ENCODE results near the gene TJP2. TPM values are rescaled to one million over a fixed set of nuclear protein-coding genes. Genes with fewer than 3 reads are reported as not detected.

TJP2 gene
- total RNA-seq, 1 donor from 2014 or later, result 35.5 TPM

DNA sequence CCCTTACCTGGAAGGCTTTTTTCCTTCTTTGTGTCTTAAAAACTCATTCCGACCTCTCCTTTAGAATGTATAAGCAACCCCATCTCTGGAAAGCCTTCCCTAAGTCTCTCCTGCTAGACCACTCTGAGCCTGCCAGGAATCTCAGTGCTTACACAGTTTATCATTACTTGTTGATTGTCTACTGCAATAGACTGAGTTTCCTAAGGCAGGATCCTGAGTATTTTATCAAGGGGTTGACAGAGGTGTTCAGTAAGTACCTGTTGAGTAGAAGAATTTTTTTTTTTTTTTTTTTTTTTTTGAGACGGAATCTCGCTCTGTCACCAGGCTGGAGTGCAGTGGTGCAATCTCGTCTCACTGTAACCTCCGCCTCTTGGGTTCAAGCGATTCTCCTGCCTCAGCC lies 2.6 kb upstream of the TJP2 start:
- Histone ChIP-seq H4K20me1 (ENCODE audit: low read depth) (no peaks in the 10 kb centered on the region), H3K4me3 (no peak overlapping the region), H3K79me2 (ENCODE audit: low read depth) (no peaks in the 10 kb centered on the region), H3K27me3 (peaks cover 32% of the 10 kb centered on the region), H3K9ac (no peak overlapping the region), H3K27ac (no peak overlapping the region), H3F3A (ENCODE audit: low read depth) (peaks cover 18% of the 10 kb centered on the region), H2AFZ (replicated peaks) (no peak overlapping the region), H3K36me3 (no peaks in the 10 kb centered on the region), H3K4me2 (no peak overlapping the region), H3K9me3 (ENCODE audit: low read depth) (no peaks in the 10 kb centered on the region), H3K4me1 (peaks cover 17% of the 10 kb centered on the region)
- H3K36me3 Mint-ChIP-seq, result no peaks in the 10 kb centered on the region
- peaks cover 21% of the 10 kb centered on the region for H3K4me1 Mint-ChIP-seq
- no peaks in the 10 kb centered on the region for H3K9me3 Mint-ChIP-seq
- no peak for DNase-seq (ENCODE audit: low spot score)
- peaks cover 18% of the 10 kb centered on the region for H3K27me3 Mint-ChIP-seq (ENCODE audit: insufficient read depth, low read depth)
- H3K4me3 Mint-ChIP-seq, result no peak overlapping the region
- no peak for TF ChIP-seq EZH2phosphoT487 (IDR thresholded peaks at IDR 0.05)
- TF ChIP-seq, protein P1, sequence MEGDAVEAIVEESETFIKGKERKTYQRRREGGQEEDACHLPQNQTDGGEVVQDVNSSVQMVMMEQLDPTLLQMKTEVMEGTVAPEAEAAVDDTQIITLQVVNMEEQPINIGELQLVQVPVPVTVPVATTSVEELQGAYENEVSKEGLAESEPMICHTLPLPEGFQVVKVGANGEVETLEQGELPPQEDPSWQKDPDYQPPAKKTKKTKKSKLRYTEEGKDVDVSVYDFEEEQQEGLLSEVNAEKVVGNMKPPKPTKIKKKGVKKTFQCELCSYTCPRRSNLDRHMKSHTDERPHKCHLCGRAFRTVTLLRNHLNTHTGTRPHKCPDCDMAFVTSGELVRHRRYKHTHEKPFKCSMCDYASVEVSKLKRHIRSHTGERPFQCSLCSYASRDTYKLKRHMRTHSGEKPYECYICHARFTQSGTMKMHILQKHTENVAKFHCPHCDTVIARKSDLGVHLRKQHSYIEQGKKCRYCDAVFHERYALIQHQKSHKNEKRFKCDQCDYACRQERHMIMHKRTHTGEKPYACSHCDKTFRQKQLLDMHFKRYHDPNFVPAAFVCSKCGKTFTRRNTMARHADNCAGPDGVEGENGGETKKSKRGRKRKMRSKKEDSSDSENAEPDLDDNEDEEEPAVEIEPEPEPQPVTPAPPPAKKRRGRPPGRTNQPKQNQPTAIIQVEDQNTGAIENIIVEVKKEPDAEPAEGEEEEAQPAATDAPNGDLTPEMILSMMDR (IDR thresholded peaks at IDR 0.05), result no peak
- TF ChIP-seq EZH2 (IDR thresholded peaks at IDR 0.05), result no peak
- no peak overlapping the region for H3K27ac Mint-ChIP-seq

DNA sequence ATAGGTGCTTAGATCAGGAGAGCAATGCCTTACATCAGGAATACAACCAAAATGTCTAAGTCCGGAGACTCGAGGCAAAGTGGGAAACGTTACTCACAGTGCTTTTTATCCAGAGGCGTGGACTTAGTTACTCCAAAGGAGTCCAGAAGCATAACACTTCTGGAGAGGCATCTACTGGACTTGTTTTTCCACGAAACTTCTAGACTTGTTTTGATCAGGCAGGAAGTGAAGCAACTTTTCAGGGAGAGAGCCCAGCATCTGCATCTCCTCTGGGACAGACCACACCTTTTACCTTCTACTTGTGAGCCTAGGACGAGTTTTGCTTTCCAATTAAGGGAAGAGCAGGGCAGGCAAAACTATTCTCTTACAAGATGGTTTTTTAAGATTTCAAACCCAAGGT lies 1.2 kb upstream of the TJP2 start:
- TF ChIP-seq EZH2 (IDR thresholded peaks at IDR 0.05) (no peak), EZH2phosphoT487 (IDR thresholded peaks at IDR 0.05) (no peak)
- TF ChIP-seq, protein P1 (IDR thresholded peaks at IDR 0.05), result no peak
- H3K4me2 ChIP-seq, result peak overlapping the region; percentile 90

DNA sequence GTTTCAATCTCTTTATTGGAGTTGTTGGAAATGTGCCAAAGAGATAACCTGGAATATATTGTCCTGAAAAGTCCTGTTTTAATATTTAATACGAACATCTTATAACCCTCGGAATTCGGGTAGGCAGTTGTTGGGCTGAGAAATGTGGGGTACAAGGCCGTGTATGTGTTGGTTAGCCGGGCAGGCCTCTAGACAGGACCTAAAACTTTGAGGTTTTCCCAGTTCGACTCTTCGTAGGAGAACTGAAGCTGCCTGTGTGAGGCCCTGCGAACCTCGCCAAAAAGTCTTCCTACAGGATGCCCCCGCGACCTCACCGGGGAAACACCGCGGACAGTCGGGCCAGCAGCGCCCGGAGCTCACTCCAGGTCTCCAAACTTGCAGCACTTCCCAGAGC lies 583 bp upstream of the TJP2 start:
- peaks cover 17% of the 10 kb centered on the region for H3K4me1 ChIP-seq
- H3K9ac ChIP-seq, result no peak overlapping the region
- H3K4me2 ChIP-seq, result peak overlapping the region; percentile 90
- H3K27ac Mint-ChIP-seq, result peak overlapping the region; percentile 46
- TF ChIP-seq EZH2 (IDR thresholded peaks at IDR 0.05) (no peak), EZH2phosphoT487 (IDR thresholded peaks at IDR 0.05) (no peak)
- TF ChIP-seq, protein P1 (IDR thresholded peaks at IDR 0.05), result no peak
- no peaks in the 10 kb centered on the region for H3K36me3 Mint-ChIP-seq
- peak overlapping the region; percentile 89 for H3K4me3 Mint-ChIP-seq
- peaks cover 18% of the 10 kb centered on the region for H3K27me3 Mint-ChIP-seq (ENCODE audit: insufficient read depth, low read depth)
- H3K79me2 ChIP-seq (ENCODE audit: low read depth), result no peaks in the 10 kb centered on the region
- H3K36me3 ChIP-seq, result no peaks in the 10 kb centered on the region
- H3F3A ChIP-seq (ENCODE audit: low read depth), result peaks cover 18% of the 10 kb centered on the region
- peaks cover 32% of the 10 kb centered on the region for H3K27me3 ChIP-seq
- peaks cover 21% of the 10 kb centered on the region for H3K4me1 Mint-ChIP-seq
- no peak for DNase-seq (ENCODE audit: low spot score)
- no peak overlapping the region for H3K27ac ChIP-seq
- H2AFZ ChIP-seq (replicated peaks), result peak overlapping the region; percentile 52
- no peaks in the 10 kb centered on the region for H3K9me3 Mint-ChIP-seq
- H4K20me1 ChIP-seq (ENCODE audit: low read depth), result no peaks in the 10 kb centered on the region
- peak overlapping the region; percentile 71 for H3K4me3 ChIP-seq
- H3K9me3 ChIP-seq (ENCODE audit: low read depth), result no peaks in the 10 kb centered on the region

More for the DNA sequence above, 1.2 kb upstream of the TJP2 start:
- no peak overlapping the region for H3K27ac ChIP-seq
- H3K27me3 ChIP-seq, result peaks cover 32% of the 10 kb centered on the region
- H3F3A ChIP-seq (ENCODE audit: low read depth), result peaks cover 18% of the 10 kb centered on the region
- peaks cover 17% of the 10 kb centered on the region for H3K4me1 ChIP-seq
- H3K9me3 Mint-ChIP-seq, result no peaks in the 10 kb centered on the region
- H2AFZ ChIP-seq (replicated peaks), result no peak overlapping the region
- no peak overlapping the region for H3K27ac Mint-ChIP-seq
- peaks cover 18% of the 10 kb centered on the region for H3K27me3 Mint-ChIP-seq (ENCODE audit: insufficient read depth, low read depth)
- no peak overlapping the region for H3K9ac ChIP-seq
- H3K4me3 Mint-ChIP-seq, result peak overlapping the region; percentile 89
- H3K4me3 ChIP-seq, result no peak overlapping the region
- H3K36me3 Mint-ChIP-seq, result no peaks in the 10 kb centered on the region
- H3K36me3 ChIP-seq, result no peaks in the 10 kb centered on the region
- H3K9me3 ChIP-seq (ENCODE audit: low read depth), result no peaks in the 10 kb centered on the region
- no peaks in the 10 kb centered on the region for H3K79me2 ChIP-seq (ENCODE audit: low read depth)
- no peak for DNase-seq (ENCODE audit: low spot score)
- no peaks in the 10 kb centered on the region for H4K20me1 ChIP-seq (ENCODE audit: low read depth)
- peaks cover 21% of the 10 kb centered on the region for H3K4me1 Mint-ChIP-seq

Data from neural progenitor cell (in vitro differentiated cells).